Type B pancreatic cell (in vitro differentiated cells): ENCODE measurements around the gene ZDBF2. TPM values are rescaled to one million over a fixed set of nuclear protein-coding genes. Genes with fewer than 3 reads are reported as not detected.
A peak's percentile ranks its signal among the peaks of the same experiment; 100 is the strongest.
"Not testable (repeated sequence)": the region's sequence is repeated elsewhere in the genome, so short reads cannot be mapped to it uniquely, and the experiment has no call there.

Experiments
- DNase-seq: peaks from one replicate; pipeline ENCODE4 v3.0.0; 2021; ENCODE audit warnings: mixed read lengths; ENCODE audit not compliant: unreplicated experiment; ENCODE audit errors: extremely low spot score
- H3K27ac Mint-ChIP-seq: 2 replicates; pipeline ENCODE4 v1.8.0; 2021; ENCODE audit warnings: mild to moderate bottlenecking, mixed read lengths
- H3K27me3 Mint-ChIP-seq: 2 replicates; pipeline ENCODE4 v1.8.0; 2021; ENCODE audit warnings: mixed read lengths
- H3K36me3 Mint-ChIP-seq: 2 replicates; pipeline ENCODE4 v1.8.0; 2021; ENCODE audit warnings: mixed read lengths
- H3K4me1 Mint-ChIP-seq: one replicate; pipeline ENCODE4 v1.8.0; 2021; ENCODE audit warnings: mixed read lengths; ENCODE audit not compliant: unreplicated experiment
- H3K4me3 Mint-ChIP-seq: 2 replicates; pipeline ENCODE4 v1.8.0; 2021; ENCODE audit warnings: mild to moderate bottlenecking, mixed read lengths
- H3K9me3 Mint-ChIP-seq: 2 replicates; pipeline ENCODE4 v1.8.0; 2021; ENCODE audit warnings: mixed read lengths
- long read RNA-seq: library from polyadenylated mRNA; unstranded; transcript quantifications from one replicate; pipeline ENCODE4 v2.0.0, GENCODE V29; 2020
- total RNA-seq: library from RNA; stranded (reverse); gene quantifications from 2 replicates; pipeline ENCODE4 v1.2.1, GENCODE V29; 2021; ENCODE audit warnings: low replicate concordance
- TF ChIP-seq, protein P1 (sequence below): fragments of 200-600 bp; sonication (generic); conservative IDR thresholded peaks from 2 replicates; pipeline ENCODE4 v1.5.0; 2021; ENCODE audit warnings: antibody characterized with exemption, mild to moderate bottlenecking

Gene ZDBF2
- total RNA-seq: 28.3 and 35.1 TPM in 2 replicates
- long read RNA-seq, full-length matches to known transcripts: 1 of 16 reads
- long read RNA-seq, partial matches to known transcripts: 0 of 16 reads
- long read RNA-seq, other reads (novel, unspliced or antisense): 15 of 16 reads

- peak; percentile 80 for DNase-seq
- TF ChIP-seq, protein P1, sequence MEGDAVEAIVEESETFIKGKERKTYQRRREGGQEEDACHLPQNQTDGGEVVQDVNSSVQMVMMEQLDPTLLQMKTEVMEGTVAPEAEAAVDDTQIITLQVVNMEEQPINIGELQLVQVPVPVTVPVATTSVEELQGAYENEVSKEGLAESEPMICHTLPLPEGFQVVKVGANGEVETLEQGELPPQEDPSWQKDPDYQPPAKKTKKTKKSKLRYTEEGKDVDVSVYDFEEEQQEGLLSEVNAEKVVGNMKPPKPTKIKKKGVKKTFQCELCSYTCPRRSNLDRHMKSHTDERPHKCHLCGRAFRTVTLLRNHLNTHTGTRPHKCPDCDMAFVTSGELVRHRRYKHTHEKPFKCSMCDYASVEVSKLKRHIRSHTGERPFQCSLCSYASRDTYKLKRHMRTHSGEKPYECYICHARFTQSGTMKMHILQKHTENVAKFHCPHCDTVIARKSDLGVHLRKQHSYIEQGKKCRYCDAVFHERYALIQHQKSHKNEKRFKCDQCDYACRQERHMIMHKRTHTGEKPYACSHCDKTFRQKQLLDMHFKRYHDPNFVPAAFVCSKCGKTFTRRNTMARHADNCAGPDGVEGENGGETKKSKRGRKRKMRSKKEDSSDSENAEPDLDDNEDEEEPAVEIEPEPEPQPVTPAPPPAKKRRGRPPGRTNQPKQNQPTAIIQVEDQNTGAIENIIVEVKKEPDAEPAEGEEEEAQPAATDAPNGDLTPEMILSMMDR: no peak
- Mint-ChIP-seq H3K4me1 (peaks cover 25% of the 10 kb centered on the region), H3K27me3 (no peaks in the 10 kb centered on the region), H3K27ac (peak within 1 kb of the TSS; percentile 86), H3K36me3 (no peaks in the 10 kb centered on the region), H3K9me3 (no peaks in the 10 kb centered on the region), H3K4me3 (peak within 1 kb of the TSS; percentile 94)
Observed at GRCh38 chr2:206274434-206275311, at the start of gene ZDBF2. Gene ZDBF2 (plus strand): TSS chr2:206274663. CDS start chr2:206281850, 7,187 bp downstream.

DNA sequence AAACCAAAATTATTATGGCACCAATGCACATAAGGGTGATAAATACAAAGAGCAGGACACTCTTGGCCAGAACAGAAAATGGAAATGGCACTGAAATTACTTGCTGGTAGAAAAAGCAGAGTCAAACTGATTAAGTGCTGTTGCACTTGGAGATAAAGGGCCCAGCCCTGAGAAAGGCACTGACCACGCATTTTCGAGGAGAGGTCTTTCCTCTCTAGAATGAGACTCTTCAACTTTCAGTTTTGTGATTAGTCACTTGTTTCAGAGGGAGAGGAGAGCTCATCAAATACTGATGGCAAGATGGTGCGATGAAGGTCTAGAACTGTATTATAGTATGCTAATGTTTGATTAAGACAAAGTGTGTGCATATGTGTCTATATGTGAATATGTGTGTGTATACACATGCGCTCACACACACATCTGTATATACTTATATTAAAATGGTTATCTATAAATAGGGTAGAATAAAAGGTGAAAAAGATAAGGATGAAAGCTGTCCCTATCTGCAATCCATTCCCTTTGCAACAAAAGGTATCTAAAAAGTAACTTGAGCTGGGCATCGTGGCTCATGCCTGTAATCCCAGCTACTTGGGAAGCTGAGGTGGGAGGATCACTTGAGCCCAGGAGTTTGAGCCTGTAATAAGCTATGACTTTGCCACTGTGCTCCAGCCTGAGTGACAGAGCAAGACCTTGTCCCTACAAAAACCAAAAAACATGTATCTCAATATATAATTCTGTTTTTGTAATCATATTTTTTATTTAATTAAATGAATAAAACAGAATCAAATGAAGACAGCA is 48.8 kb upstream of the ZDBF2 start:
- H3K9me3 Mint-ChIP-seq: no peaks in the 10 kb centered on the region
- peaks cover 21% of the 10 kb centered on the region for H3K4me1 Mint-ChIP-seq
- peak overlapping the region; percentile 20 for H3K27ac Mint-ChIP-seq
- H3K36me3 Mint-ChIP-seq: no peaks in the 10 kb centered on the region
- no peak for DNase-seq
- H3K4me3 Mint-ChIP-seq: no peak overlapping the region
- TF ChIP-seq, protein P1: no peak
- no peaks in the 10 kb centered on the region for H3K27me3 Mint-ChIP-seq

DNA sequence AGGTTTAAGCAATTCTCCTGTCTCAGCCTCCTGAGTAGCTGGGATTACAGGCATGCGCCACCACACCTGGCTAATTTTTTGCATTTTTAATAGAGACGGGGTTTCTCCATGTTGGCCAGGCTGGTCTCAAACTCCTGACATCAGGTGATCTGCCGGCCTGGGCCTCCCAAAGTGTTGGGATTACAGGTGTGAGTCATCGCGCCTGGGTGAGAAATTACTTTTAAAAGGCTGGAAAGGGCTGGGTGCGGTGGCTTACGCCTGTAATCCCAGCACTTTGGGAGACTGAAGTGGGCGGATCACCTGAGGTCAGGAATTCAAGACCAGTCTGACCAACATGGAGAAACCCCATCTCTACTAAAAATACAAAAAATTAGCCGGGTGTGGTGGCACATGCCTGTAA is 45.8 kb upstream of the ZDBF2 start:
- H3K4me3 Mint-ChIP-seq, H3K9me3 Mint-ChIP-seq, H3K36me3 Mint-ChIP-seq, DNase-seq, H3K27ac Mint-ChIP-seq, H3K27me3 Mint-ChIP-seq: not testable (repeated sequence)
- H3K4me1 Mint-ChIP-seq: peaks cover 34% of the 10 kb centered on the region

DNA sequence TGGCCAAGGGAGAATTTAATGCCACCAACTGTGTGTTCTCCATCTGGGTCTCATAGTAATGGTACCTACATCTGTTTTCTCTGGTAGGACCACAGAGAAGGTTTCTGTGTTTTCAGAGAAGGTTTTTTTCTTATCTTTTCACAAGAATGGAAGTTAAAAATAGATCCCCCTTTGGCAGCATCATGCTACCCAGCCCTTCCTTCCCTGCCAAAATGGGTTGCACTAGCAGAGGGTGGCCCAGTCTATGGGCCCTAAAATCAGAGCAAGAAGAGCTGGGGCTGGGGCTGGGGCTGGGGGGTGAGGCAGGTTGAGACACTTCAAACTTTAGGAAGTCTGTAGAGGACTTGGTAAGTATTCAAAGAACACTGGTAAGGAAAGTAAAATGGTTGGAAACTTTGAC is 44.8 kb upstream of the ZDBF2 start:
- H3K36me3 Mint-ChIP-seq: no peaks in the 10 kb centered on the region
- no peak for DNase-seq
- peaks cover 38% of the 10 kb centered on the region for H3K4me1 Mint-ChIP-seq
- no peak overlapping the region for H3K27ac Mint-ChIP-seq
- H3K9me3 Mint-ChIP-seq: no peaks in the 10 kb centered on the region
- no peaks in the 10 kb centered on the region for H3K27me3 Mint-ChIP-seq
- H3K4me3 Mint-ChIP-seq: no peak overlapping the region
- TF ChIP-seq, protein P1: no peak

DNA sequence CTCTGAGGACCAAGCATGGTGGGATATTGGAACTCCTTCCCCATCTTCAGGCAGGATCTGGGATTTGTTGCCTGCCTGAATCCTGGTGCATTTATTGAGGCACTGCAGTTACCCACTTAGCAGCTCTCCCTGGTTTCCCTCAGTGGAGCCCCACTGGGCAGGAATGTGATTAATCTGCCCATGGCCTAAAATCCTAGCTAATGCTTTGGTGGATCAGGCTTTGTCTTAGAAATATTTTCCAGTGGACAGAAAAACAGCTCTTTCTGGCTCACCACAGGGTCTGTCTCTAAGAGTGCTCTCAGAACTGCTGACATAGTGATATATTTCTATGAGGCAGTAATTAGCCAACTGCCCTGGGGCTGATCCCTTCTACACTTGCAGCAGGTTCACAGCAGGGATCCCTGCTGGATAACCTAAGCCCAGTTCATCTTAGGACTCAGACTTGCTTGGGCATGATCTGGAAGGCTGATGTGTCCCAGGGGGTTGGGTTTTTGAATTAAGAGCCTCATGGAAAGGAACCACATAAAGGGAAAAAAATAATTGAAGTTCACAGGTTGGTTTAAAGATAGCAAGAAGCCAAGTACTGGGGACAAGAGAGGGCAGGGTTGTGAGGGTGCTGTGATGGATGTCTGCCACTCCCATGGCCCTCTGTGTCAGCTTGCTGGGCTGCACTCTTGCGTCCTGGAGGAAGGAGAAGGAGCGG is 44.3 kb upstream of the ZDBF2 start:
- no peak for DNase-seq
- Mint-ChIP-seq H3K9me3 (no peaks in the 10 kb centered on the region), H3K4me1 (peaks cover 37% of the 10 kb centered on the region), H3K27me3 (no peaks in the 10 kb centered on the region), H3K36me3 (no peaks in the 10 kb centered on the region), H3K27ac (peak overlapping the region; percentile 84), H3K4me3 (peak overlapping the region; percentile 48)
- TF ChIP-seq, protein P1: peak; percentile 45
